Transverse colon (tissue), 4 donors: ENCODE results near the gene SIX3. TPM values are rescaled to one million over a fixed set of nuclear protein-coding genes. Genes with fewer than 3 reads are reported as not detected.

Experiments
- DNase-seq: peaks from one replicate; pipeline ENCODE4 v3.0.0-alpha.2; 2019
- H3K27ac ChIP-seq, 4 donors: fragments of 200-600 bp; sonication (generic); 2 replicates each; pipeline ENCODE4 v1.5.1; 2016 to 2018; ENCODE audit warnings: inconsistent platforms in 4 of 4
- H3K27me3 ChIP-seq: fragments of 200-600 bp; sonication (generic); 2 replicates; pipeline ENCODE4 v1.5.1; 2017; ENCODE audit warnings: inconsistent platforms
- H3K36me3 ChIP-seq, 4 donors: fragments of 200-600 bp; sonication (generic); 2 replicates each; pipeline ENCODE4 v1.5.1; 2017 to 2019; ENCODE audit warnings: inconsistent platforms in 4 of 4
- H3K4me1 ChIP-seq, 4 donors: fragments of 200-600 bp; sonication (generic); 2 replicates each; pipeline ENCODE4 v1.5.1; 2017 to 2020; ENCODE audit warnings: inconsistent platforms in 4 of 4
- H3K4me3 ChIP-seq, 4 donors: fragments of 200-600 bp; sonication (generic); 1 replicate in 1 of 4; 2 replicates in 3 of 4; pipeline versions ENCODE4 v1.5.1 to v1.6.1; 2017 to 2019; ENCODE audit warnings: inconsistent platforms in 4 of 4
- H3K9me3 ChIP-seq, 2 donors: fragments of 200-600 bp; sonication (generic); 2 replicates each; pipeline ENCODE4 v1.5.1; 2017 to 2019; ENCODE audit warnings: inconsistent platforms in 2 of 2
- EP300 ChIP-seq: sonication (generic); formaldehyde crosslinking; IDR thresholded peaks from one replicate; pipeline ENCODE4 v1.6.1; 2017; ENCODE audit warnings: antibody characterized with exemption, low read depth
- POLR2A ChIP-seq: fragments of 450-650 bp; IDR thresholded peaks from one replicate; pipeline ENCODE4 v1.6.1; 2016; ENCODE audit warnings: antibody characterized with exemption, mild to moderate bottlenecking, moderate library complexity
- POLR2AphosphoS5 ChIP-seq, 3 donors: sonication (generic); formaldehyde crosslinking; IDR thresholded peaks; one replicate each; pipeline ENCODE4 v1.6.1; 2016; ENCODE audit warnings: antibody characterized with exemption in 3 of 3
- WGBS, 2 donors: methylation state at CpG; one replicate each; pipeline ENCODE4 v1.1.5; 2018; ENCODE audit warnings: low coverage in 1 of 2; 5-methylcytosine and 5-hydroxymethylcytosine counted together
- in situ Hi-C, 4 donors: fragments of 200-750 bp; cut with MboI; loops; one replicate each; pipeline versions ENCODE4 v1.15.0 to v1.15.1; 2017; ENCODE audit warnings: low sequenced_read_pairs in 3 of 4, low pct_ligation_motif_present in 1 of 4, low pct_unique_long_range_greater_than_20kb in 1 of 4
- intact Hi-C: fragments of 100-400 bp; cut with DNase I; formaldehyde crosslinking; loops from one replicate; pipeline ENCODE4 v1.15.1; 2023; ENCODE audit warnings: low total_unique reads
- total RNA-seq, 4 donors: library from RNA; depleted of rRNA; stranded (reverse); fragments of >200 nt; gene quantifications; one replicate each; pipeline ENCODE4 v1.1.0, GENCODE V29; 2016
- TF ChIP-seq, protein P1 (sequence below), 5 experiments: fragments of 200-600 bp in 3 of 5; fragments of 450-650 bp in 2 of 5; sonication (generic) in 3 of 5; IDR thresholded peaks; 1 replicate in 2 of 5; 2 replicates in 3 of 5; pipeline ENCODE4 v1.5.1; 2016 to 2017; ENCODE audit warnings: antibody characterized with exemption in 5 of 5, inconsistent platforms in 3 of 5, mild to moderate bottlenecking in 2 of 5, moderate library complexity in 1 of 5

SIX3 gene
- total RNA-seq, 4 donors from 2014 or later: not detected

DNA sequence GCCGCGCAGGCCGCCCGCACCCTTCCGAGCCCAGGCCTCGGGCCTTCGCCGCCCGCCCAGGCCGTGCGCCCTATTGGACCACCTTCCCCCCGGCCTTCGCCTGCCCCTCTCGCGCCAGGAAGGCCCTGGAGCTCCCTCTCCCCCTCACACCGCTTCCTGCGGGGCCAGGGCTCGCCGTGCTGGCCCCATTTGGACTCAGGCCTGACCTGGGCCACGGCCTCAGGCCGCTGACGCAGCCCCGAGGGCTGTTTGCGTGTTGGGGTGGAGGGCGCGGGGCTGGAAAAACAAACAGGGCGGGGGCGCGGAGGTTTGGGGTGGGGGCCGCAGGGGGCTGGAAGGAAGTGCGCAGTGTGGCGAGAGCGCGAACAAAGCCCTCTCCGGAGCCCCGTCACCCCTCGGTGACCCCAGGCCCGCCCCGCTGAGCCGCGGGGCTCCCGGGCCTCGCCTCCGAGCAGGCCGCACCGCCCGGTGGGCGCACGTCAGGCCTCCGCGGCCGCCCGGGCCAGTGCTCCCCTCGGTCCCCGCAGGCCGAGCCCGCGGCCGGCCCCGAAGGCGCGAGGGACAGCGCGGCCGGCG, 12.3 kb upstream of the SIX3 start:
- Histone ChIP-seq H3K9me3 (no peaks in the 10 kb centered on the region), H3K4me1 (peaks cover 0 to 30% (median 25%) of the 10 kb centered on the region in 4 donors), H3K27ac (no peak overlapping the region), H3K36me3 (no peaks in the 10 kb centered on the region), H3K4me3 (peak overlapping the region in 1 of 4 donors; percentile 34), H3K27me3 (peaks cover 100% of the 10 kb centered on the region)
- TF ChIP-seq EP300: no peak
- TF ChIP-seq, protein P1, sequence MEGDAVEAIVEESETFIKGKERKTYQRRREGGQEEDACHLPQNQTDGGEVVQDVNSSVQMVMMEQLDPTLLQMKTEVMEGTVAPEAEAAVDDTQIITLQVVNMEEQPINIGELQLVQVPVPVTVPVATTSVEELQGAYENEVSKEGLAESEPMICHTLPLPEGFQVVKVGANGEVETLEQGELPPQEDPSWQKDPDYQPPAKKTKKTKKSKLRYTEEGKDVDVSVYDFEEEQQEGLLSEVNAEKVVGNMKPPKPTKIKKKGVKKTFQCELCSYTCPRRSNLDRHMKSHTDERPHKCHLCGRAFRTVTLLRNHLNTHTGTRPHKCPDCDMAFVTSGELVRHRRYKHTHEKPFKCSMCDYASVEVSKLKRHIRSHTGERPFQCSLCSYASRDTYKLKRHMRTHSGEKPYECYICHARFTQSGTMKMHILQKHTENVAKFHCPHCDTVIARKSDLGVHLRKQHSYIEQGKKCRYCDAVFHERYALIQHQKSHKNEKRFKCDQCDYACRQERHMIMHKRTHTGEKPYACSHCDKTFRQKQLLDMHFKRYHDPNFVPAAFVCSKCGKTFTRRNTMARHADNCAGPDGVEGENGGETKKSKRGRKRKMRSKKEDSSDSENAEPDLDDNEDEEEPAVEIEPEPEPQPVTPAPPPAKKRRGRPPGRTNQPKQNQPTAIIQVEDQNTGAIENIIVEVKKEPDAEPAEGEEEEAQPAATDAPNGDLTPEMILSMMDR (IDR thresholded peaks at IDR 0.05): no peak
- no peak for TF ChIP-seq POLR2A
- no peak for TF ChIP-seq POLR2AphosphoS5 (IDR thresholded peaks at IDR 0.05)
- intact Hi-C loops: no loop called here
- in situ Hi-C loops: no loop called here
- DNase-seq: no peak
- WGBS, 2 donors: 9% methylated on average over 47 of the region's 66 CpGs; no CpG with 5 or more reads in 1 of the 2 donors

DNA sequence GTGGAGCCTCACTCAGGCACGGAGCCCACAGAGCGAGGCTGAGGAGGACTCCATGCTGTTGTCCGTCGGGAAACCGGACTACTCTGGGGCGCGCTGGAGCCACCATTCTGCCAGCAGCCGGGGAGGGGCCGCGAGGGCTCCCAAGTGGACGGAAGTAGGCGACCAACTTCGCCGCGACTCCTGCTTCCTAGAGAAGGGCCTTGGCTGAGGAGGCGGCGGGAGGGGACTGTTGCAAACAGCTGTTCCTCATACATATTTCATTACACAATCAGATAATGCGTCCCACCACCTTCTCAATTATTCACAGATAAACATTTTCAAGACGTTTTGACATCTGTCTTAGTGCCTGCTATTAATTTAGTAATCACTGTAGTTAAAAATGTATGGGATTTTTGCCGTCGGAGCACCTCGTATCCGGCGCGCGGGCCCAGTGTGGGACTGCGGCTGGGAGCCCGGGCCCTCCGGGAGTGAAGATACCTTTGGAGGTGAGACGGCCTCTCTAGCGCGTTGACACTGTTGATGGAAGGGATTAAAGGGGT, 11.7 kb upstream of the SIX3 start:
- WGBS, 2 donors: 11 to 12% methylated on average over 12 to 25 of the region's 32 CpGs
- no peaks in the 10 kb centered on the region for H3K9me3 ChIP-seq
- no peak for TF ChIP-seq EP300
- TF ChIP-seq, protein P1 (IDR thresholded peaks at IDR 0.05): no peak
- TF ChIP-seq POLR2A: no peak
- TF ChIP-seq POLR2AphosphoS5 (IDR thresholded peaks at IDR 0.05): no peak
- peaks cover 100% of the 10 kb centered on the region for H3K27me3 ChIP-seq
- in situ Hi-C loops: no loop called here
- peaks cover 0 to 35% (median 27%) of the 10 kb centered on the region in 4 donors for H3K4me1 ChIP-seq
- no peaks in the 10 kb centered on the region for H3K36me3 ChIP-seq
- H3K4me3 ChIP-seq: peak overlapping the region in 1 of 4 donors; percentile 34
- intact Hi-C loops: no loop called here
- no peak for DNase-seq
- H3K27ac ChIP-seq: no peak overlapping the region

DNA sequence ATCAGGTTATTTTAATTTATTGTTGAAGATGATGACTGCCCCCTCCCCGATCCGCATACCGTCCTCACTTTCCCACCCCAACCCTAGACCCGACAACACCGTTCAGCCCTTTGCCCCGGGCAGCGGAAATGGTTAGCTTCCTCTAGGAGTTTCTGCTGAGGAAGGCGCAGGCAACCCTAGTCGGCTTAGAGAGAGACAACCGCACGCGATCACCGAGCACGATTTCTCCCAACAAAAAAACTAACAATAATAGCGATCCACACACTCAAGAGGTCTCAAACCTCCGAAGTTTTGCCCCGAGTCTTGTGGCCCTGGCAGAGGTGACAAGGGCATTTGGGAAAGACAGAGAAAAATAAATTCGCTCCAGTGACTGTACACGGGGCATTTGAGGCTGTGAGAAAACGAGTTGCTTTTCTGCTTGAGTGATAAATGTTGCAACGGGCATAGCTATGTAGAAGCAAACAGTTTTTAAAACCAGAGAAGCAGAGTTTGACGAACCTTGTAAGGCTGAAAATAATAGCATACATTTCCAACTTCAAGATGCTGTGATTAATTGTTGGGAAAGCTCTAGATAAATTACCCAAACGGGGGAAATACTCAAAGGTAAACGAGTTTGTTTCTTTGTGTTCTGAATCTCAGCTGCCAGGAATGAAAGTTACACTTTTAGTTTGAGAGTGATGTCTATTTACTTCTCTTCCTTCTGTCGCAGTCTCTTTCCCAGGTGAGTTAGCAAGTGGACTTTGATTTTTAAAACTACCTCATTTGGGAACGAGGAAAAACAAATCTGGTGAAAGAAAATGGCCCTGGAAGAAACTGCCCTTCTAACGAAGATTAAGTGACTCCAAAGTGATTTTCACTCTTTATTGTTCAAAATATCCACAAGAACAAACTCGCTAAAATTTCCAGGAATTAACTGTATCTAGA, 11.0 kb upstream of the SIX3 start:
- in situ Hi-C loops: no loop called here
- no peaks in the 10 kb centered on the region for H3K36me3 ChIP-seq
- no peak for DNase-seq
- H3K27me3 ChIP-seq: peaks cover 100% of the 10 kb centered on the region
- no peak overlapping the region for H3K27ac ChIP-seq
- peaks cover 0 to 42% (median 31%) of the 10 kb centered on the region in 4 donors for H3K4me1 ChIP-seq
- H3K9me3 ChIP-seq: no peaks in the 10 kb centered on the region
- no peak for TF ChIP-seq EP300
- no peak for TF ChIP-seq POLR2AphosphoS5 (IDR thresholded peaks at IDR 0.05)
- TF ChIP-seq, protein P1 (IDR thresholded peaks at IDR 0.05): no peak
- no peak for TF ChIP-seq POLR2A
- no peak overlapping the region for H3K4me3 ChIP-seq
- 10 to 12% methylated on average over 14 to 26 of the region's 28 CpGs for WGBS, 2 donors
- intact Hi-C loops: no loop called here

DNA sequence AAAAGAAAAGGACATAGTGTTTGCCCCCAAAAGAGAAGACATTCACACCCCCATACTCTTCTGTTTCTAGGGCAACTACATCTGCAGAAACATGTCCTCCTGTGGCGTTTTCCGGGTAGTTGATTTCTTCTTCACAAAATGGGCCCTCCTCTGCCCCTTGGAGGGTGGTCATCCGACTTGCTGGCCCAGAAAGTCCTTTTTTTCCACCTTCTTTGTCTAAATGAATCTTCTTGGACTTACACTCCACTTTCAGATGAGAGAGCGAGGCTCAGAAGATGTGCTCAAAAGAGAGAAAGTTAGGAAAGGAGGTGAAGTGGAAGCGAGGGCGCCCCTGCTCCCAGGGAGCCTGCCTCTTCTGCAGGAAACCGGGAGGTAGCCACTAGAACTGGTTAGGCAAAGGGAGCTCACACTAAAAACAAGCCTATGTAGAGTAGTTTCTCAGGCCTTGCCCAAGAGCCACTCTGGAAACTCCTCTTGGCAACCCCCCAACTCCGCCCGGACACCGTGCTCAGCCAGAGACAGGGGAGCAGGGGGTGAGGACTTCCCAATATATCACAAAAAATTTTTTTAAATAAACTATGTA, 10.2 kb upstream of the SIX3 start:
- no peak for DNase-seq
- WGBS, 2 donors: 58 to 77% methylated on average over 4 to 10 of the region's 10 CpGs
- TF ChIP-seq POLR2A (no peak), EP300 (no peak), POLR2AphosphoS5 (IDR thresholded peaks at IDR 0.05) (no peak)
- TF ChIP-seq, protein P1 (IDR thresholded peaks at IDR 0.05): no peak
- no peak overlapping the region for H3K4me3 ChIP-seq
- no peaks in the 10 kb centered on the region for H3K9me3 ChIP-seq
- peaks cover 100% of the 10 kb centered on the region for H3K27me3 ChIP-seq
- no peak overlapping the region for H3K27ac ChIP-seq
- H3K36me3 ChIP-seq: no peaks in the 10 kb centered on the region
- intact Hi-C loops: no loop called here
- peaks cover 0 to 47% (median 31%) of the 10 kb centered on the region in 4 donors for H3K4me1 ChIP-seq
- in situ Hi-C loops: no loop called here
